ENCODE results near the gene MVB12A.

The MVB12A gene

GRCh38 chr19:17419621-17420474, at the start of gene MVB12A:
MVB12A (plus strand) TSS chr19:17420047; CDS start chr19:17420136, 89 bp downstream.
- DNase-seq, result peak; percentile 98

- DNase-seq, result no peak
Observed at GRCh38 chr19:17376935-17377600, 42.8 kb upstream of the MVB12A start, which contains the start of gene PLVAP. PLVAP (minus strand) TSS chr19:17377342; CDS start chr19:17377288, 54 bp downstream.

GRCh38 chr19:17378271-17378670, 41.6 kb upstream of the MVB12A start:
- DNase-seq, result no peak

GRCh38 chr19:17379221-17379631, 40.6 kb upstream of the MVB12A start:
- DNase-seq, result no peak

GRCh38 chr19:17380426-17381138, 39.3 kb upstream of the MVB12A start:
- DNase-seq, result no peak

- peak; percentile 2 for DNase-seq
Observed at GRCh38 chr19:17385878-17386611, 33.8 kb upstream of the MVB12A start.

- no peak for DNase-seq
Observed at GRCh38 chr19:17389288-17389687, 30.6 kb upstream of the MVB12A start.

- DNase-seq, result no peak
Observed at GRCh38 chr19:17389957-17390664, 29.7 kb upstream of the MVB12A start.

- peak; percentile 90 for DNase-seq
Observed at GRCh38 chr19:17390665-17391370, 29.0 kb upstream of the MVB12A start.

GRCh38 chr19:17391371-17392151, 28.3 kb upstream of the MVB12A start:
- no peak for DNase-seq

- DNase-seq, result no peak
Observed at GRCh38 chr19:17393002-17393401, 26.8 kb upstream of the MVB12A start.

- no peak for DNase-seq
Observed at GRCh38 chr19:17393914-17394313, 25.9 kb upstream of the MVB12A start, which contains the start of gene CCDC194. CCDC194 (minus strand) TSS chr19:17394196; CDS start chr19:17394158, 38 bp downstream.

- no peak for DNase-seq
Observed at GRCh38 chr19:17394891-17395415, 24.9 kb upstream of the MVB12A start.

- no peak for DNase-seq
Observed at GRCh38 chr19:17398902-17399527, 20.8 kb upstream of the MVB12A start.

GRCh38 chr19:17401628-17402027, 18.2 kb upstream of the MVB12A start:
- no peak for DNase-seq

- no peak for DNase-seq
Observed at GRCh38 chr19:17402982-17403855, 16.6 kb upstream of the MVB12A start.

- DNase-seq, result no peak
Observed at GRCh38 chr19:17404015-17404414, 15.8 kb upstream of the MVB12A start.

- no peak for DNase-seq
Observed at GRCh38 chr19:17404621-17405249, 15.1 kb upstream of the MVB12A start.
